Progenitor cell of endocrine pancreas (in vitro differentiated cells): Measurements from ENCODE around the gene RMDN3. TPM values are rescaled to one million over a fixed set of nuclear protein-coding genes. Genes with fewer than 3 reads are reported as not detected.

Source experiments
- DNase-seq: peaks from one replicate; pipeline ENCODE4 v3.0.0; 2021; ENCODE audit warnings: low spot score; ENCODE audit not compliant: unreplicated experiment
- H3K27ac Mint-ChIP-seq: 2 replicates; pipeline ENCODE4 v1.8.0; 2021; ENCODE audit warnings: mild to moderate bottlenecking, moderate library complexity, mixed read lengths
- H3K27me3 Mint-ChIP-seq: 2 replicates; pipeline ENCODE4 v1.8.0; 2021; ENCODE audit warnings: mixed read lengths
- H3K36me3 Mint-ChIP-seq: 2 replicates; pipeline ENCODE4 v1.8.0; 2022; ENCODE audit warnings: mixed read lengths; ENCODE audit not compliant: insufficient read depth
- H3K4me1 Mint-ChIP-seq: 2 replicates; pipeline ENCODE4 v1.8.0; 2021; ENCODE audit warnings: low read depth, mixed read lengths
- H3K4me3 Mint-ChIP-seq: 2 replicates; pipeline ENCODE4 v1.8.0; 2021; ENCODE audit warnings: low read depth, mild to moderate bottlenecking, moderate library complexity, mixed read lengths
- H3K9me3 Mint-ChIP-seq: 2 replicates; pipeline ENCODE4 v1.8.0; 2021; ENCODE audit warnings: low read depth, mixed read lengths
- CTCF ChIP-seq: fragments of 200-600 bp; sonication (generic); IDR thresholded peaks from one replicate; pipeline ENCODE4 v1.5.0; 2021; ENCODE audit warnings: antibody characterized with exemption, mild to moderate bottlenecking; ENCODE audit not compliant: unreplicated experiment
- total RNA-seq: library from RNA; stranded (reverse); gene quantifications from 2 replicates; pipeline ENCODE4 v1.2.1, GENCODE V29; 2021

RMDN3 gene
- total RNA-seq, 1 donor from 2014 or later = 25.9 TPM

DNA sequence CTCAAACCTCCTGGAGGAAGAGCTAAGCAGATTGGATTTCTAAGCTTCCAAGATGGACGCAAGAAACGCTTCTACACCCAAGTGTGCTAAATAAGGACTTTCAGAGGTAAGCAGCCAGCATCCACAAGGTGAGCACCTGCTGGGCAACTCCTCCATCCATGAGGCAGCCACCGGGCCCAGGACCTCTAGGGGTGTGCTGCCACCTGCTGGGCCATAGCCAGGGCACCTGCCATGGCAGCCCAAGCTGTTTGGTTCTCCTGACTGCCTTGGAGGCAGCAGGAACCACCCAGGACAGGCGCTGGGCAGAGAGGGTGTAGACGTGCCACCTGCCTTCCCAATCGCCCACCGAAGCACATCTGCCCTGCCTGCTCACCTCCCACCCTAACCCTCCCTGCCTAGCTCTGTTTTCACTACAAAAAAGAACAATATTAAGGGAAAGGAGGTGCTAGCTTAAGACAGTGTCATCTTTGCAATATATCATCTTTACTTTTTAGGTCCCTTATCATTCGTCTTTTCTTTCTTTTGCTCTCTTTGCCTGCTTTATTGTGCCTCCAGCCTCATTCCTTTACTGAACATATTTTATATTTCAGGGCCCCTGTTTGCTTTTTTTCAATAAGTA is 27.7 kb upstream of the RMDN3 start:
- H3K36me3 Mint-ChIP-seq = peaks cover 3% of the 10 kb centered on the region
- H3K27ac Mint-ChIP-seq = no peak overlapping the region

DNA sequence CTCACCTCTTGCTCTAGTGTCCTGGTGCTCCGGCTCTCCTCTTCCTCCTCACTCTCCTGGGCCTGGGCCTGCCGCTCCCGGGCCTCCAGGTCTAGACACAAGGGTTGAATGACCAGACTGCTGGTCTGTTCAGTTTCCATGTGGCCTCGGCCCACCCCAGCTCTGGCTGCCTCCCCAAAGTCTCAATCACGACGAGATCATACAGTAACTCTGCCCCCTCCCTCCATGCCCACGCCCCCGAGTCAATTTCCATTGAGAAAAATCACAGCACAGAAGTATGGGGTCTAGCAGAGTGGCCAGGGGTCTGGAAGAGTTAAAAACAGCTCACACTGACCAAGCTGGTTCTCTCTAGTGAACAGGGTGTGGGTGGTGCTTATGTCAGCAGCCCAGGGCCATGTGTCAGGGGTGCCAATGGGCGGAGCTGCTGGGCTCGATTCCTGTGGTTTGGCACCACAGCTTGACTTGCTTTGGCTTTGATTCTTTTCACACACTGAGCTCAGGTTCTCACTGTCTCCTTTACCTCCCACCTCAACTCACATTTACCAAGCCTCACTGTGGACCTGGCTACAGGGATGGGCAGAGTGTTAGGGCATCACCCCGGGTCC is 21.6 kb upstream of the RMDN3 start:
- Mint-ChIP-seq H3K4me1 (no peaks in the 10 kb centered on the region), H3K27me3 (no peaks in the 10 kb centered on the region), H3K4me3 (no peak overlapping the region), H3K9me3 (no peaks in the 10 kb centered on the region), H3K36me3 (peaks cover 11% of the 10 kb centered on the region), H3K27ac (no peak overlapping the region)
- no peak for DNase-seq
- no peak for TF ChIP-seq CTCF

More for the DNA sequence above, 27.7 kb upstream of the RMDN3 start:
- peak; percentile 68 for DNase-seq
- H3K9me3 Mint-ChIP-seq = no peaks in the 10 kb centered on the region
- H3K4me1 Mint-ChIP-seq = peaks cover 20% of the 10 kb centered on the region
- H3K27me3 Mint-ChIP-seq = no peaks in the 10 kb centered on the region
- peak; percentile 87 for TF ChIP-seq CTCF
- H3K4me3 Mint-ChIP-seq = no peak overlapping the region

DNA sequence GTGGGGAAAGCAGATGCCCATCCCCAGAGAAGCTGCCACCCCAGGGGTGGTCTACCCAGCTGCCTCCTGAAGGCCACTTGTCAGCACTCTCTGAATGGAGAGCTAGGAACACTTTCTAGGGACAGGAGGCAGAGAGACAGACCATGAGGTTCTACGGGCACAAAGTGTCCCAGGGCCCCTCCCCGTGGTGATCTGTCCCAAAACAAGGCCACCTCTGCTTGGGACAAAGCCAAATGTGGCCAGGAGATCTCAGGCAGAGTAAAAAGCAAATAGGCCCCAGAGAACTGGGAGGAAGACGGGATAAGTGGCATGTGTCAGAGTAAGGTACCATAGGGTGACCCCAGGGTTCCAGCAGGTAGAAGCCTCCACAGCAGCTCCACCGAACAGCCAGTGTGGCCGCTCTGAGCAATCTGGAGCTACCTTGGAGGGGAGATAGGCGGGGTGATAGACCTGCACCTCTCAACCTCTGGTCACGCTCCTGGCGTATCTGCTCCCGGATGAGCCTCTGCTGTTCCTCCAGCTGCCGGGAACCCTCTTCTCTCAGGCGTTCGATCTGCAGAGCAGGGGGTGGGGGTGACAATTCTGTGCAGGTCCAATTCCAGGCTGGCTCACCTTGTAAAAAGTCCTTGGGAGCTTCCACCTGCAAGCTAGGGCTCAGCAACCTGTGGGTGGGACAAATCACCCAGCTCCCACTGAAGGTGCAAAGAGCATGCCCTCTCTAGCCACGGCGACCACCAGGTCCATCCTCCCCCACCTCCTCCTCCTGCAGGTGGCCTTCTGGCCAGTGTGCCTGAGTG is 20.9 kb upstream of the RMDN3 start:
- no peak for TF ChIP-seq CTCF
- H3K27me3 Mint-ChIP-seq = no peaks in the 10 kb centered on the region
- no peak for DNase-seq

GRCh38 chr15:40775007-40775406 is 20.0 kb upstream of the RMDN3 start:
- no peak for DNase-seq
- no peaks in the 10 kb centered on the region for H3K27me3 Mint-ChIP-seq
- no peaks in the 10 kb centered on the region for H3K4me1 Mint-ChIP-seq
- no peak for TF ChIP-seq CTCF
- no peaks in the 10 kb centered on the region for H3K9me3 Mint-ChIP-seq
- no peak overlapping the region for H3K27ac Mint-ChIP-seq
- H3K36me3 Mint-ChIP-seq = peaks cover 11% of the 10 kb centered on the region
- H3K4me3 Mint-ChIP-seq = no peak overlapping the region

More for the DNA sequence above, 20.9 kb upstream of the RMDN3 start:
- peaks cover 11% of the 10 kb centered on the region for H3K36me3 Mint-ChIP-seq
- no peak overlapping the region for H3K27ac Mint-ChIP-seq
- H3K4me1 Mint-ChIP-seq = no peaks in the 10 kb centered on the region
- no peaks in the 10 kb centered on the region for H3K9me3 Mint-ChIP-seq
- H3K4me3 Mint-ChIP-seq = no peak overlapping the region

- TF ChIP-seq CTCF = no peak
- H3K27me3 Mint-ChIP-seq = no peaks in the 10 kb centered on the region
- no peaks in the 10 kb centered on the region for H3K4me1 Mint-ChIP-seq
- no peak overlapping the region for H3K27ac Mint-ChIP-seq
- no peak overlapping the region for H3K4me3 Mint-ChIP-seq
- peaks cover 9% of the 10 kb centered on the region for H3K36me3 Mint-ChIP-seq
- H3K9me3 Mint-ChIP-seq = no peaks in the 10 kb centered on the region
- no peak for DNase-seq
Measured at GRCh38 chr15:40773902-40774301, 18.8 kb upstream of the RMDN3 start.
